OCI-LY3 (cell line): Measurements from ENCODE around the gene VEGFD.

Source experiments
- H2AFZ ChIP-seq: fragments of 200-600, 300-600 bp; shearing (Covaris generic); 2 replicates; pipeline ENCODE4 v1.6.0; 2014; ENCODE audit warnings: antibody characterized with exemption, low read depth, low read length
- H3K27ac ChIP-seq: fragments of 200-600, 300-600 bp; sonication (generic); 2 replicates; pipeline ENCODE4 v1.5.1; 2014; ENCODE audit warnings: mild to moderate bottlenecking, low read length, moderate library complexity, mixed read lengths
- H3K27me3 ChIP-seq: fragments of 200-600, 300-600 bp; sonication (generic); 2 replicates; pipeline ENCODE4 v1.6.1; 2014; ENCODE audit warnings: low read depth, low read length, mixed read lengths
- H3K36me3 ChIP-seq: fragments of 200-600, 300-600 bp; sonication (generic); replicated peaks from 2 replicates; pipeline ENCODE3; 2014; ENCODE audit warnings: low read depth, low read length, mixed read lengths
- H3K4me1 ChIP-seq: fragments of 300-600, 200-600 bp; sonication (generic); 2 replicates; pipeline ENCODE4 v1.6.1; 2014; ENCODE audit warnings: low read length, mixed read lengths
- H3K4me2 ChIP-seq: fragments of 200-600, 300-600 bp; sonication (generic); 2 replicates; pipeline ENCODE4 v1.6.1; 2014; ENCODE audit warnings: low read length, mixed read lengths
- H3K4me3 ChIP-seq: fragments of 300-600, 200-600 bp; sonication (generic); 2 replicates; pipeline ENCODE4 v1.5.1; 2014; ENCODE audit warnings: antibody characterized with exemption, mild to moderate bottlenecking, low read length, moderate library complexity
- H3K79me2 ChIP-seq: fragments of 300-600, 200-600 bp; shearing (Covaris generic); 2 replicates; pipeline ENCODE4 v1.6.1; 2014; ENCODE audit warnings: mild to moderate bottlenecking, low read length, mixed read lengths
- H3K9ac ChIP-seq: fragments of 300-600, 200-600 bp; shearing (Covaris generic); 2 replicates; pipeline ENCODE4 v1.6.0; 2014; ENCODE audit warnings: mild to moderate bottlenecking, low read length, moderate library complexity
- H3K9me3 ChIP-seq: fragments of 200-600, 300-600 bp; shearing (Covaris generic); 2 replicates; pipeline ENCODE4 v1.6.1; 2014; ENCODE audit warnings: low read length, mixed read lengths; ENCODE audit not compliant: insufficient read depth
- H4K20me1 ChIP-seq: fragments of 200-600, 300-600 bp; sonication (generic); 2 replicates; pipeline ENCODE4 v1.6.1; 2016; ENCODE audit warnings: low read length, mixed read lengths; ENCODE audit not compliant: insufficient read depth
- CTCF ChIP-seq: fragments of 200-600, 300-600 bp; sonication (generic); IDR thresholded peaks from 2 replicates; pipeline ENCODE4 v1.5.1; 2014; ENCODE audit warnings: antibody characterized with exemption, low read length, low read depth
- EZH2phosphoT487 ChIP-seq: fragments of 200-600 bp; shearing (Covaris generic); IDR thresholded peaks from 2 replicates; pipeline ENCODE4 v1.6.1; 2018; ENCODE audit warnings: antibody characterized with exemption, mixed run types, low read depth

Gene VEGFD

GRCh38 chrX:15334561-15334960, 49.7 kb downstream of the VEGFD start:
- TF ChIP-seq EZH2phosphoT487 (no peak), CTCF (no peak)
- Histone ChIP-seq H3K9me3 (no peaks in the 10 kb centered on the region), H3K27ac (0 out of 2 replicates have a peak overlapping the region, but pooled peaks have one; percentile 34), H3K79me2 (peaks cover 28% of the 10 kb centered on the region), H2AFZ (no peak overlapping the region; the same call in 1 of the 2 replicates), H4K20me1 (no peaks in the 10 kb centered on the region), H3K4me3 (peak overlapping the region; percentile 99), H3K36me3 (peaks cover 17% of the 10 kb centered on the region), H3K4me1 (peaks cover 15% of the 10 kb centered on the region), H3K4me2 (peak overlapping the region; percentile 97), H3K27me3 (no peaks in the 10 kb centered on the region), H3K9ac (peak overlapping the region; percentile 91)

GRCh38 chrX:15328821-15329220, 55.4 kb downstream of the VEGFD start:
- H2AFZ ChIP-seq = no peak overlapping the region
- no peak overlapping the region for H3K9ac ChIP-seq
- no peaks in the 10 kb centered on the region for H4K20me1 ChIP-seq
- no peaks in the 10 kb centered on the region for H3K27me3 ChIP-seq
- H3K4me1 ChIP-seq = peaks cover 9% of the 10 kb centered on the region
- peaks cover 13% of the 10 kb centered on the region for H3K79me2 ChIP-seq
- no peak overlapping the region for H3K4me3 ChIP-seq
- H3K9me3 ChIP-seq = no peaks in the 10 kb centered on the region
- no peak overlapping the region for H3K4me2 ChIP-seq
- H3K36me3 ChIP-seq = peaks cover 39% of the 10 kb centered on the region
- H3K27ac ChIP-seq = no peak overlapping the region
- TF ChIP-seq CTCF (no peak), EZH2phosphoT487 (no peak)

GRCh38 chrX:15328131-15328530, 56.1 kb downstream of the VEGFD start:
- no peak overlapping the region for H3K4me3 ChIP-seq
- no peaks in the 10 kb centered on the region for H3K27me3 ChIP-seq
- no peak overlapping the region for H3K4me2 ChIP-seq
- peaks cover 9% of the 10 kb centered on the region for H3K4me1 ChIP-seq
- H3K36me3 ChIP-seq = peaks cover 44% of the 10 kb centered on the region
- peaks cover 7% of the 10 kb centered on the region for H3K79me2 ChIP-seq
- H2AFZ ChIP-seq = no peak overlapping the region
- TF ChIP-seq CTCF (no peak), EZH2phosphoT487 (no peak)
- H3K9me3 ChIP-seq = no peaks in the 10 kb centered on the region
- H3K27ac ChIP-seq = no peak overlapping the region
- no peaks in the 10 kb centered on the region for H4K20me1 ChIP-seq
- H3K9ac ChIP-seq = no peak overlapping the region

GRCh38 chrX:15322472-15322871, 61.7 kb downstream of the VEGFD start:
- Histone ChIP-seq H3K36me3 (peaks cover 23% of the 10 kb centered on the region), H2AFZ (no peak overlapping the region), H4K20me1 (no peaks in the 10 kb centered on the region), H3K27me3 (no peaks in the 10 kb centered on the region), H3K4me3 (no peak overlapping the region), H3K9me3 (no peaks in the 10 kb centered on the region), H3K9ac (no peak overlapping the region), H3K79me2 (no peaks in the 10 kb centered on the region), H3K27ac (no peak overlapping the region), H3K4me2 (no peak overlapping the region), H3K4me1 (no peaks in the 10 kb centered on the region)
- TF ChIP-seq EZH2phosphoT487 (no peak), CTCF (no peak)
